C4-2B (cell line): ENCODE data around the gene CABLES2.
A peak's percentile ranks its signal among the peaks of the same experiment; 100 is the strongest.

Source experiments
- ZFX ChIP-seq: fragments of 450-650 bp; IDR thresholded peaks from 2 replicates; pipeline ENCODE4 v1.6.1; 2017
- TF ChIP-seq, protein P1 (sequence below): fragments of 450-650 bp; conservative IDR thresholded peaks from 2 replicates; pipeline ENCODE4 v1.5.1; 2017; ENCODE audit warnings: mild to moderate bottlenecking

DNA sequence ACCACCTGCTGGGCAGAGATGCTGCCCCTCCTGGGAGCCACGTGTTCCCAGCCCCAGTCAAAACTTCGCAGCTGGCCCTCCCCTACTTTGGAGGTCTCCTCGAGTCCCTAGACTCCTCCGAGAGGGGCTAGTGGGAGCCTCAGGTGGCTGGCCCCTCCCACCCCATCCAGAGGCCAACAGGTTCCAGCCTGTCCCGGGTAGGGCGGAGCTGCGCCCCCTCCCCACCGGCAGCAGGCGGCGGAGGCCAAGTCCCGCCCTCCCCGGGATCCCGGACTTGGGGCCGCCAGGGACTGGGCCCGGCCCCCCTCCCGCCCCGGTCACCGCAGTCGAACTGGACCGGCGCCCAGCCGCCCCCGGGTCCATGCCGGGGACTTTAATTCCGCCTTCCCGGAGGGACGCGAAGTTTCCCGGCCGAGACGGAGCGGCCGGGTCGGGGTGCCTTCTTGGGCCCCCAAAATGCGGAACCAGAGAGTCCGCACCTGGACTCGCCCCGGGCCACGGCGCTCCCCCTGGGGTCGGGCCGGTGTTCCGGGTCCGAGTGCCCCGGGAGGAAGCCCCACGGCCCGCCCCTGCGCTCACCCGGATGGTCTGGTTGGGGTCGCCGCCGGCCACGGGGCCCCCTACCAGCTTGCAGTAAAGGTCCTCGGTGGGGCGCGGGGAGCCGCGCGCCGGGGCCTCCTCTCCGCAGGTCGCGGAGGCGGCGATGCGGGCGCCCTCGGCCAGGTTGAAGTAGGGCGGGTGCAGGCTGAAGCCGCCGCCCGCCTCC is 40.5 kb downstream of the CABLES2 start:
- TF ChIP-seq, protein P1, sequence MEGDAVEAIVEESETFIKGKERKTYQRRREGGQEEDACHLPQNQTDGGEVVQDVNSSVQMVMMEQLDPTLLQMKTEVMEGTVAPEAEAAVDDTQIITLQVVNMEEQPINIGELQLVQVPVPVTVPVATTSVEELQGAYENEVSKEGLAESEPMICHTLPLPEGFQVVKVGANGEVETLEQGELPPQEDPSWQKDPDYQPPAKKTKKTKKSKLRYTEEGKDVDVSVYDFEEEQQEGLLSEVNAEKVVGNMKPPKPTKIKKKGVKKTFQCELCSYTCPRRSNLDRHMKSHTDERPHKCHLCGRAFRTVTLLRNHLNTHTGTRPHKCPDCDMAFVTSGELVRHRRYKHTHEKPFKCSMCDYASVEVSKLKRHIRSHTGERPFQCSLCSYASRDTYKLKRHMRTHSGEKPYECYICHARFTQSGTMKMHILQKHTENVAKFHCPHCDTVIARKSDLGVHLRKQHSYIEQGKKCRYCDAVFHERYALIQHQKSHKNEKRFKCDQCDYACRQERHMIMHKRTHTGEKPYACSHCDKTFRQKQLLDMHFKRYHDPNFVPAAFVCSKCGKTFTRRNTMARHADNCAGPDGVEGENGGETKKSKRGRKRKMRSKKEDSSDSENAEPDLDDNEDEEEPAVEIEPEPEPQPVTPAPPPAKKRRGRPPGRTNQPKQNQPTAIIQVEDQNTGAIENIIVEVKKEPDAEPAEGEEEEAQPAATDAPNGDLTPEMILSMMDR: no peak
- TF ChIP-seq ZFX: peak; percentile 80
